ENCODE results near the gene AHNAK2.
A peak's percentile ranks its signal among the peaks of the same experiment; 100 is the strongest.

Gene AHNAK2

DNA sequence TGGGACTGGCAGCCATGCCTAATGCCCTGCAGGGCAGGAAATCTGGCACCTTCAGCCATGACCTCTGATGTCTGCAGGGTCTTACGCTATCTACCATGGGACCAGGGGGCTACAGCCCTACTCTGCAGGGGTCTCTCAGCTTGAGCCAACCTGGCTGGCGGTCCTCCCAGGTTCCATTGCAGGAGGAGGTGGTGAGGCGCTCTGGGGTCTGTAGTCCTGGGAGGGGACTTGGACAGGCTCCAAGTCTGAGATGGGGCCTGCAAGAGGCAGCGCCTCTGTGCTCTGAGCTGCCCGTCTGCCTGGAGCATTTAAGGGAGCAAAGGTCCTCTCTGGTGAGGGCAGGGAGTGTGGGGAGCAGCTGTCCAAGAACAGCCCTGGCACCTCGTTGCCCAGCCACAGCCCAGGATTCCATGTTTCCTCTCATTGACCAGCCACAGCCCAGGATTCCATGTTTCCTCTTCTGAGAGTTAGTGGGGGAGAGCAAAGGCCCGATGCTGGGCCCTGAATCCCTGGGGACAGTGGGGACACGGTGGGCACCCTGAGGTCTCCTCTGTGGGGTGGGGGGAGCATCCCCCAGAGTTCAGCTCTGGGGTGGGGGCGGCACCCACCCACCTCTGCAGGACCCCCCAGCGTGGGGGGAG lies 52.8 kb downstream of the AHNAK2 start:
- Histone ChIP-seq H3K27me3 (ENCODE audit: low read length) (no peaks in the 10 kb centered on the region), H3K9me3 (ENCODE audit: insufficient read depth, low read length) (no peaks in the 10 kb centered on the region), H3F3A (ENCODE audit: insufficient read depth) (no peaks in the 10 kb centered on the region), H3K4me2 (ENCODE audit: low read depth, low read length, poor library complexity, severe bottlenecking) (peak overlapping the region; percentile 3), H3K9ac (ENCODE audit: low read length) (no peak overlapping the region; the same call in 1 of the 2 replicates), H4K20me1 (ENCODE audit: low read depth, low read length) (no peaks in the 10 kb centered on the region), H3K27ac (ENCODE audit: low read depth, low read length) (no peak overlapping the region), H3K4me3 (ENCODE audit: insufficient read depth, low read length, poor library complexity, severe bottlenecking) (no peak overlapping the region), H3K9me2 (replicated peaks; ENCODE audit: insufficient read depth, low read length) (no peaks in the 10 kb centered on the region), H3K79me2 (ENCODE audit: insufficient read depth, low read length) (no peaks in the 10 kb centered on the region), H3K36me3 (ENCODE audit: low read length) (no peaks in the 10 kb centered on the region), H2AFZ (ENCODE audit: low read depth, low read length, severe bottlenecking) (no peak overlapping the region)
- TF ChIP-seq EZH2phosphoT487 (conservative IDR thresholded peaks at IDR 0.05; ENCODE audit: low read length): no peak
- no peak for TF ChIP-seq CTCF (IDR thresholded peaks at IDR 0.05; ENCODE audit: insufficient read depth, low read length, poor library complexity, severe bottlenecking)

GRCh38 chr14:104924421-104925213 lies 53.6 kb downstream of the AHNAK2 start, which contains the start of gene PLD4:
PLD4 (plus strand) TSS chr14:104924879; CDS start chr14:104927141, 2,262 bp downstream.
- Histone ChIP-seq H3K9me2 (replicated peaks; ENCODE audit: insufficient read depth, low read length) (no peaks in the 10 kb centered on the region), H3K79me2 (ENCODE audit: insufficient read depth, low read length) (no peaks in the 10 kb centered on the region), H3K27me3 (ENCODE audit: low read length) (no peaks in the 10 kb centered on the region), H3K9ac (ENCODE audit: low read length) (no peak within 1 kb of the TSS; the same call in 1 of the 2 replicates), H3K9me3 (ENCODE audit: insufficient read depth, low read length) (no peaks in the 10 kb centered on the region), H3K4me3 (ENCODE audit: insufficient read depth, low read length, poor library complexity, severe bottlenecking) (no peak within 1 kb of the TSS), H4K20me1 (ENCODE audit: low read depth, low read length) (no peaks in the 10 kb centered on the region), H2AFZ (ENCODE audit: low read depth, low read length, severe bottlenecking) (no peak within 1 kb of the TSS), H3K4me2 (ENCODE audit: low read depth, low read length, poor library complexity, severe bottlenecking) (peak within 1 kb of the TSS; percentile 3), H3K36me3 (ENCODE audit: low read length) (no peaks in the 10 kb centered on the region), H3F3A (ENCODE audit: insufficient read depth) (no peaks in the 10 kb centered on the region), H3K27ac (ENCODE audit: low read depth, low read length) (no peak within 1 kb of the TSS)
- TF ChIP-seq CTCF (IDR thresholded peaks at IDR 0.05; ENCODE audit: insufficient read depth, low read length, poor library complexity, severe bottlenecking) (no peak), EZH2phosphoT487 (conservative IDR thresholded peaks at IDR 0.05; ENCODE audit: low read length) (no peak)

- H2AFZ ChIP-seq (ENCODE audit: low read depth, low read length, severe bottlenecking): no peak overlapping the region
- H3K9me2 ChIP-seq (replicated peaks; ENCODE audit: insufficient read depth, low read length): no peaks in the 10 kb centered on the region
- no peak overlapping the region for H3K27ac ChIP-seq (ENCODE audit: low read depth, low read length)
- H3K27me3 ChIP-seq (ENCODE audit: low read length): no peaks in the 10 kb centered on the region
- no peaks in the 10 kb centered on the region for H3F3A ChIP-seq (ENCODE audit: insufficient read depth)
- H3K4me2 ChIP-seq (ENCODE audit: low read depth, low read length, poor library complexity, severe bottlenecking): no peak overlapping the region
- H3K36me3 ChIP-seq (ENCODE audit: low read length): no peaks in the 10 kb centered on the region
- no peaks in the 10 kb centered on the region for H3K9me3 ChIP-seq (ENCODE audit: insufficient read depth, low read length)
- H3K4me3 ChIP-seq (ENCODE audit: insufficient read depth, low read length, poor library complexity, severe bottlenecking): no peak overlapping the region
- H3K9ac ChIP-seq (ENCODE audit: low read length): no peak overlapping the region
- no peaks in the 10 kb centered on the region for H3K79me2 ChIP-seq (ENCODE audit: insufficient read depth, low read length)
- H4K20me1 ChIP-seq (ENCODE audit: low read depth, low read length): no peaks in the 10 kb centered on the region
- TF ChIP-seq EZH2phosphoT487 (conservative IDR thresholded peaks at IDR 0.05; ENCODE audit: low read length) (no peak), CTCF (IDR thresholded peaks at IDR 0.05; ENCODE audit: insufficient read depth, low read length, poor library complexity, severe bottlenecking) (no peak)
Measured at GRCh38 chr14:104923640-104924420, 54.3 kb downstream of the AHNAK2 start.
